ENCODE results near the gene THBS2.

Gene THBS2

DNA sequence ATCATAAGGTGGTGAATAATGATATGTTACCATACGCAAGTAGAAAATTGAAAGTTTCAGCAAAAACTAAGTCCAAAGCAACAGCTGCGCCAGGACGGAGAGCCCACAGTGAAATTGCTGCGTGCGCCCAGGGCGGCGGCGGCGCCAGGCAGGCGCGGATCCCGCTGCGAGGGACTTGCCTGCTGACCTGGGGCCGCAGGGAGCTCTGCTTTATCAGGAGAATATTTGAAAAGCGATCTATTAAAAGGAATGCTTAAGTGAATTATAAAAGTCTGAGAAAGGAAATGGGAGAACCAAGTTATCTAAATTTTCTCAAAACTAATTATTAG is 85.4 kb downstream of the THBS2 start:
- no peak for DNase-seq (ENCODE audit: low read depth)
- no peak overlapping the region for H3K4me3 ChIP-seq (ENCODE audit: low read depth, low read length)
- TF ChIP-seq MYC (IDR thresholded peaks at IDR 0.05; ENCODE audit: low read depth, low read length) (no peak), POLR2A (IDR thresholded peaks at IDR 0.05; ENCODE audit: extremely low read depth, insufficient read length) (no peak), MAX (IDR thresholded peaks at IDR 0.05; ENCODE audit: low read depth, low read length) (no peak)
- TF ChIP-seq, protein P1, sequence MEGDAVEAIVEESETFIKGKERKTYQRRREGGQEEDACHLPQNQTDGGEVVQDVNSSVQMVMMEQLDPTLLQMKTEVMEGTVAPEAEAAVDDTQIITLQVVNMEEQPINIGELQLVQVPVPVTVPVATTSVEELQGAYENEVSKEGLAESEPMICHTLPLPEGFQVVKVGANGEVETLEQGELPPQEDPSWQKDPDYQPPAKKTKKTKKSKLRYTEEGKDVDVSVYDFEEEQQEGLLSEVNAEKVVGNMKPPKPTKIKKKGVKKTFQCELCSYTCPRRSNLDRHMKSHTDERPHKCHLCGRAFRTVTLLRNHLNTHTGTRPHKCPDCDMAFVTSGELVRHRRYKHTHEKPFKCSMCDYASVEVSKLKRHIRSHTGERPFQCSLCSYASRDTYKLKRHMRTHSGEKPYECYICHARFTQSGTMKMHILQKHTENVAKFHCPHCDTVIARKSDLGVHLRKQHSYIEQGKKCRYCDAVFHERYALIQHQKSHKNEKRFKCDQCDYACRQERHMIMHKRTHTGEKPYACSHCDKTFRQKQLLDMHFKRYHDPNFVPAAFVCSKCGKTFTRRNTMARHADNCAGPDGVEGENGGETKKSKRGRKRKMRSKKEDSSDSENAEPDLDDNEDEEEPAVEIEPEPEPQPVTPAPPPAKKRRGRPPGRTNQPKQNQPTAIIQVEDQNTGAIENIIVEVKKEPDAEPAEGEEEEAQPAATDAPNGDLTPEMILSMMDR (IDR thresholded peaks at IDR 0.05; ENCODE audit: low read depth, low read length) = no peak

DNA sequence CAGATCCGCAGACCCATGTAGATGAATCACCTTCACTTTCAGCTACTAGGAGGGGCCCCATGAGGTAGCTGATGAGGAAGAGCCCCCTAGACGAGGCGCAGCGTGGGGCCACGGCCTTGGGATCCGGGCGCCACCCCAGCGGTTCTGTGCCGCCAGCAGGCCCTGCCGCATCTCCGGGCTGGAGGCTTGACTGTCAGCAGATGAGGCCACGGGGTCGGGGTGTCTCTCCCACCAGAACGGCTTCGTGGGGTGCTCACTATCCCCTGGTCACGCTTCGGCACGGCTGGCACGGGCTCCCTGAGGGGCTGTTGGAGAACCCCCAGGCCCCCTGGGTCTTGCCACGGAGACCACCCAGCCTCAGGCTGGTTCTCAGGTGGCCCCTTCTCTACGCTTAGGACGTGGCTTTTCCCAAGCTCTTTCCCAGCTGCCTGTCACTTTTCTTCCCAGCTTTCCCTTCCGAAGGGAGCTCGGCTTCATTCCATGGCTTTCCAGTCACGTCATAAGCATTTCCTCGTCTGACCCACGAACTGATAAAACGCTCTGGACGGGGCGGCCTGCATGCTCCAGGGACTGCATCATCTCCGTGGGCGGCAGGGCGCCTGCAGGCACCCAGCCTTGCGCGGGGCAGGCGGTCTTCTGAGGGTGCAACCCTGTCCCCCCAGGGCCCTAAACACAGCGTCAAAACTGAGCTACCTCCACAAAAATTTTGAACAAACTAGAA is 85.9 kb downstream of the THBS2 start:
- no peak for DNase-seq (ENCODE audit: low read depth)
- no peak for TF ChIP-seq MAX (IDR thresholded peaks at IDR 0.05; ENCODE audit: low read depth, low read length)
- TF ChIP-seq, protein P1 (IDR thresholded peaks at IDR 0.05; ENCODE audit: low read depth, low read length) = no peak
- TF ChIP-seq POLR2A (IDR thresholded peaks at IDR 0.05; ENCODE audit: extremely low read depth, insufficient read length) = no peak
- TF ChIP-seq MYC (IDR thresholded peaks at IDR 0.05; ENCODE audit: low read depth, low read length) = no peak
- no peak overlapping the region for H3K4me3 ChIP-seq (ENCODE audit: low read depth, low read length)

GRCh38 chr6:169166896-169167580 is 86.6 kb downstream of the THBS2 start:
- no peak for DNase-seq (ENCODE audit: low read depth)
- TF ChIP-seq, protein P1 (IDR thresholded peaks at IDR 0.05; ENCODE audit: low read depth, low read length) = no peak
- no peak for TF ChIP-seq POLR2A (IDR thresholded peaks at IDR 0.05; ENCODE audit: extremely low read depth, insufficient read length)
- no peak overlapping the region for H3K4me3 ChIP-seq (ENCODE audit: low read depth, low read length)

All from NB4 (cell line).